A549 (cell line): Measurements from ENCODE around the gene EFHD1. TPM values are rescaled to one million over a fixed set of nuclear protein-coding genes. Genes with fewer than 3 reads are reported as not detected.

Experiments
- ATAC-seq, 2 experiments: fragments of 200-7000 bp in 1 of 2; fragments of >200 bp in 1 of 2; cut with Nextera tagmentation in 1 of 2; cut with Tn5 transposase in 1 of 2; 3 replicates each; pipeline versions ENCODE4 v1.8.0 to v1.9.1; 2018 to 2020; ENCODE audit warnings: mild to moderate bottlenecking in 1 of 2, moderate library complexity in 1 of 2
- CTCF ChIA-PET: fragments of 300-600 bp; sonication (Branson Sonifier 250); formaldehyde crosslinking; extraction: SDS; loops from one replicate; lab custom pipeline; 2021; ENCODE audit warnings: antibody characterized with exemption, inconsistent platforms; lab: Yijun Ruan, JAX
- POLR2A ChIA-PET: fragments of 350-600 bp; formaldehyde crosslinking; extraction: SDS; loops from one replicate; lab custom pipeline; 2021; ENCODE audit warnings: antibody characterized with exemption, inconsistent platforms; lab: Yijun Ruan, JAX
- DNase-seq, 2 experiments: peaks; one replicate each; pipeline versions ENCODE4 v3.0.0 to v3.0.0-alpha.2; 2011 to 2016; ENCODE audit warnings: low read depth in 1 of 2, low spot score in 1 of 2
- FAIRE-seq: peaks from 2 replicates; lab custom pipeline; 2011; peaks lifted over from hg19 to GRCh38; lab: Jason Lieb, UNC
- H3K27ac ChIP-seq, 2 experiments: fragments of >200 bp; sonication (Bioruptor Twin); formaldehyde crosslinking; 3 replicates each; pipeline ENCODE4 v1.5.1; 2016 to 2017
- H3K4me1 ChIP-seq: fragments of >200 bp; sonication (Bioruptor Twin); formaldehyde crosslinking; 3 replicates; pipeline ENCODE4 v1.6.1; 2016
- H3K4me2 ChIP-seq: fragments of >200 bp; sonication (Bioruptor Twin); formaldehyde crosslinking; 3 replicates; pipeline ENCODE4 v1.6.1; 2016
- H3K4me3 ChIP-seq: fragments of >200 bp; sonication (Bioruptor Twin); formaldehyde crosslinking; 3 replicates; pipeline ENCODE4 v1.5.1; 2016
- H3K9me3 ChIP-seq: fragments of >200 bp; sonication (Bioruptor Twin); formaldehyde crosslinking; 3 replicates; pipeline ENCODE4 v1.6.1; 2016
- BHLHE40 ChIP-seq: IDR thresholded peaks from 2 replicates; pipeline ENCODE4 v1.6.1; 2012; ENCODE audit warnings: low read depth, low read length, inconsistent platforms
- CBX8 ChIP-seq: fragments of 200-600 bp; sonication (generic); IDR thresholded peaks from 2 replicates; pipeline ENCODE4 v1.6.1; 2016
- CEBPB ChIP-seq, 2 experiments: fragments of >200 bp in 1 of 2; sonication (Bioruptor Twin) in 1 of 2; formaldehyde crosslinking in 1 of 2; IDR thresholded peaks; 2 replicates each; pipeline ENCODE4 v1.6.1; 2012 to 2016
- ELK1 ChIP-seq: fragments of 150-350 bp; IDR thresholded peaks from 2 replicates; pipeline ENCODE4 v1.6.1; 2014; ENCODE audit warnings: low read depth, mild to moderate bottlenecking, low read length
- EP300 ChIP-seq, 2 experiments: fragments of >200 bp; sonication (Bioruptor Twin); formaldehyde crosslinking; IDR thresholded peaks; 2 replicates in 1 of 2; 3 replicates in 1 of 2; pipeline ENCODE4 v1.6.1; 2016 to 2017
- ESRRA ChIP-seq: fragments of 150-350 bp; IDR thresholded peaks from 2 replicates; pipeline ENCODE4 v1.6.1; 2014; ENCODE audit warnings: mild to moderate bottlenecking, low read length, borderline replicate concordance
- FOSB ChIP-seq: fragments of 250-450 bp; sonication (Bioruptor Pico); IDR thresholded peaks from 2 replicates; pipeline ENCODE4 v1.5.0; 2020; ENCODE audit warnings: mild to moderate bottlenecking, moderate library complexity
- FOSL2 ChIP-seq, 2 experiments: fragments of 450-650 bp in 1 of 2; fragments of >200 bp in 1 of 2; sonication (Bioruptor Twin) in 1 of 2; formaldehyde crosslinking; IDR thresholded peaks; 2 replicates each; pipeline versions ENCODE4 v1.5.0 to v1.6.1; 2016 to 2020; ENCODE audit warnings: mild to moderate bottlenecking in 1 of 2, moderate library complexity in 1 of 2
- FOXS1 ChIP-seq: fragments of 250-450 bp; sonication (Bioruptor Pico); IDR thresholded peaks from 2 replicates; pipeline ENCODE4 v1.5.0; 2020; ENCODE audit warnings: mild to moderate bottlenecking, moderate library complexity
- GATA3 ChIP-seq: IDR thresholded peaks from 2 replicates; pipeline ENCODE4 v1.6.1; 2012; ENCODE audit warnings: borderline replicate concordance
- HDAC2 ChIP-seq: fragments of 200-600 bp; sonication (generic); IDR thresholded peaks from 2 replicates; pipeline ENCODE4 v1.6.1; 2016
- HOXB5 ChIP-seq: fragments of 250-450 bp; sonication (Bioruptor Pico); IDR thresholded peaks from 2 replicates; pipeline ENCODE4 v1.5.0; 2020; ENCODE audit warnings: mild to moderate bottlenecking, moderate library complexity
- JUNB ChIP-seq: fragments of >200 bp; sonication (Bioruptor Twin); formaldehyde crosslinking; IDR thresholded peaks from 2 replicates; pipeline ENCODE4 v1.6.1; 2016
- KDM5A ChIP-seq: fragments of 200-600 bp; sonication (generic); IDR thresholded peaks from 2 replicates; pipeline ENCODE4 v1.6.1; 2016; ENCODE audit warnings: antibody characterized with exemption, mild to moderate bottlenecking
- MAX ChIP-seq: IDR thresholded peaks from 2 replicates; pipeline ENCODE4 v1.6.1; 2012
- MAZ ChIP-seq: fragments of 150-350 bp; IDR thresholded peaks from 2 replicates; pipeline ENCODE4 v1.6.1; 2014; ENCODE audit warnings: antibody characterized with exemption, low read depth, low read length, borderline replicate concordance
- NFE2L2 ChIP-seq: fragments of 150-350 bp; conservative IDR thresholded peaks from 2 replicates; pipeline ENCODE4 v1.6.1; 2014; ENCODE audit warnings: low read length
- NPAS2 ChIP-seq: fragments of 250-450 bp; sonication (Bioruptor Pico); IDR thresholded peaks from 2 replicates; pipeline ENCODE4 v1.8.0; 2022; ENCODE audit warnings: mild to moderate bottlenecking, moderate library complexity, borderline replicate concordance
- NR3C1 ChIP-seq: fragments of >200 bp; sonication (Bioruptor Twin); formaldehyde crosslinking; IDR thresholded peaks from 3 replicates; pipeline ENCODE4 v1.6.1; 2017
- PBX3 ChIP-seq: IDR thresholded peaks from 2 replicates; pipeline ENCODE4 v1.6.1; 2012
- PHF8 ChIP-seq: fragments of 200-600 bp; sonication (generic); IDR thresholded peaks from 2 replicates; pipeline ENCODE4 v1.6.1; 2016; ENCODE audit warnings: low read depth, mild to moderate bottlenecking, antibody characterized with exemption, moderate library complexity, borderline replicate concordance
- POLR2A ChIP-seq: IDR thresholded peaks from 2 replicates; pipeline ENCODE4 v1.6.1; 2012; ENCODE audit warnings: mild to moderate bottlenecking, low read length
- RAD21 ChIP-seq, 2 experiments: fragments of >200 bp in 1 of 2; sonication (Bioruptor Twin) in 1 of 2; formaldehyde crosslinking in 1 of 2; IDR thresholded peaks in 1 of 2; conservative IDR thresholded peaks in 1 of 2; 2 replicates in 1 of 2; 3 replicates in 1 of 2; pipeline ENCODE4 v1.6.1; 2012 to 2018; ENCODE audit warnings: inconsistent platforms in 1 of 2
- RCOR1 ChIP-seq: fragments of 150-350 bp; IDR thresholded peaks from 2 replicates; pipeline ENCODE4 v1.6.1; 2014; ENCODE audit warnings: antibody characterized with exemption, low read length, low read depth
- SMC3 ChIP-seq: fragments of >200 bp; sonication (Bioruptor Twin); formaldehyde crosslinking; IDR thresholded peaks from 3 replicates; pipeline ENCODE4 v1.6.1; 2018; ENCODE audit warnings: inconsistent platforms
- TP53 ChIP-seq: fragments of 250-450 bp; sonication (Bioruptor Pico); IDR thresholded peaks from 2 replicates; pipeline ENCODE4 v1.5.0; 2021; ENCODE audit warnings: mild to moderate bottlenecking, moderate library complexity
- USF2 ChIP-seq: fragments of 450-650 bp; IDR thresholded peaks from 2 replicates; pipeline ENCODE4 v1.6.1; 2014; ENCODE audit warnings: antibody characterized with exemption
- ZNF302 ChIP-seq: fragments of 250-450 bp; sonication (Bioruptor Pico); IDR thresholded peaks from 2 replicates; pipeline ENCODE4 v1.9.0; 2021; ENCODE audit warnings: inconsistent platforms, mild to moderate bottlenecking, moderate library complexity
- WGBS: methylation state at CpG from one replicate; pipeline ENCODE4 v1.1.6; 2017; ENCODE audit errors: missing lambda C conversion rate; 5-methylcytosine and 5-hydroxymethylcytosine counted together
- polyA plus RNA-seq, 4 experiments: library from polyadenylated mRNA; depleted of rRNA in 3 of 4; stranded (reverse); fragments of >200 nt; fragmentation: RNase III in 1 of 4; extraction: RNeasy Plus Mini Kit Qiagen cat#74134 plus additional on column Dnase treatment in 1 of 4; gene quantifications; 2 replicates in 3 of 4; 3 replicates in 1 of 4; pipeline ENCODE4 v1.2.3, GENCODE V29; 2011 to 2017

The EFHD1 gene
- polyA plus RNA-seq, 2 of the 4 experiments (the other 2 are of a cell fraction): 1.5 to 2.3 TPM

- TF ChIP-seq GATA3 (no peak), MAZ (no peak), PHF8 (no peak), EP300 (IDR thresholded peaks at IDR 0.05) (no peak), KDM5A (no peak), JUNB (no peak), SMC3 (no peak), FOSB (CRISPR knock-in tag) (no peak), MAX (no peak), NFE2L2 (no peak), FOSL2 (IDR thresholded peaks at IDR 0.05) (no peak), FOSL2 (CRISPR knock-in tag; IDR thresholded peaks at IDR 0.05) (no peak), HOXB5 (CRISPR knock-in tag) (no peak), NPAS2 (no peak), TP53 (CRISPR knock-in tag) (no peak), RAD21 (conservative IDR thresholded peaks at IDR 0.05 in 1 of 2, IDR thresholded peaks at IDR 0.05 in 1 of 2) (no peak), FOXS1 (no peak), BHLHE40 (no peak), CBX8 (no peak), HDAC2 (no peak), ESRRA (no peak)
- TF ChIP-seq, all 56 proteins: peak for 0
- Histone ChIP-seq H3K27ac (no peak overlapping the region), H3K4me2 (no peak overlapping the region), H3K9me3 (no peaks in the 10 kb centered on the region), H3K4me1 (peaks cover 11% of the 10 kb centered on the region), H3K4me3 (no peak overlapping the region)
- CTCF ChIA-PET: interaction anchor here (0.7 to 3.5 kb wide), 2 partner anchors 14 to 256 kb away, joined by 3 to 14 read pairs; no protein-coding TSS in a partner anchor
- FAIRE-seq (no peak), DNase-seq (no peak), ATAC-seq (no peak)
- POLR2A ChIA-PET: no interaction called here
- 81% methylated on average over 7 of the region's 7 CpGs for WGBS
These were observed 35.9 kb upstream of the EFHD1 start for GRCh38 chr2:232597362-232598079.

- no peak overlapping the region for H3K4me2 ChIP-seq
- H3K4me3 ChIP-seq: no peak overlapping the region
- ATAC-seq (no peak), FAIRE-seq (no peak), DNase-seq (no peak)
- H3K4me1 ChIP-seq: peaks cover 3% of the 10 kb centered on the region
- TF ChIP-seq RAD21 (conservative IDR thresholded peaks at IDR 0.05 in 1 of 2, IDR thresholded peaks at IDR 0.05 in 1 of 2) (no peak), NR3C1 (no peak), HOXB5 (CRISPR knock-in tag) (no peak), PBX3 (no peak), RCOR1 (no peak), POLR2A (no peak), HDAC2 (no peak), MAX (no peak), FOSL2 (IDR thresholded peaks at IDR 0.05) (no peak), FOSL2 (CRISPR knock-in tag; IDR thresholded peaks at IDR 0.05) (no peak), ELK1 (no peak), USF2 (no peak), ZNF302 (CRISPR knock-in tag) (no peak), GATA3 (no peak), CEBPB (IDR thresholded peaks at IDR 0.05) (no peak)
- ChIA-PET CTCF (interaction anchor here (0.7 to 3.5 kb wide), 2 partner anchors 13 to 255 kb away, joined by 3 to 14 read pairs; no protein-coding TSS in a partner anchor), POLR2A (no interaction called here)
- no peak overlapping the region for H3K27ac ChIP-seq
- H3K9me3 ChIP-seq: no peaks in the 10 kb centered on the region
- WGBS: 88% methylated on average over 3 of the region's 4 CpGs
These were observed 35.1 kb upstream of the EFHD1 start for GRCh38 chr2:232598293-232598692.
